ENCODE data around the gene THRB.

The THRB gene

DNA sequence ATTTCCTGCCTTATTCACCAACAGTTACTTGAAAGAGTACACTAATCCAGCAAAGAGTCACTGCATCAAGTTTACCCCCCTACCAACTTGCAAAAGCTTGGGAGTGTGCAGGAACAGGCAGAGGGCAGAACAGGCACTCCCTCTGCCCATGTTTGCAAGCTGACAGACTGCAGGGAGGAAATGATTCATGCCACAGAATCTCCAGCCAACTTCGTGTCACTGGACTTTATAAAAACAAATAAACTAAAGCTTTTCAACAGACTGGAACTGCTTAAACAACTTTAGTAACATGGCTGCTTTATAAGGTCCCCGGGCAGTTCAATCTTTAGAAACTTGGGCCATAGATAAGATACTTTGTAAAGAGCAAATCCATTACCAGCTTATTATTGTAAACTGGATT is 129.5 kb downstream of the THRB start:
- no peak overlapping the region for H3K27ac ChIP-seq (ENCODE audit: extremely low read depth, low read depth, low read length)
- CTCF ChIA-PET, result interaction anchor here (0.6 kb wide), 2 partner anchors 123 to 1405 kb away, joined by 4 read pairs; no protein-coding TSS in a partner anchor
- POLR2A ChIA-PET, result no interaction called here
- no peak for TF ChIP-seq HOXD13 (CRISPR knock-in tag; IDR thresholded peaks at IDR 0.05; ENCODE audit: borderline replicate concordance)
- TF ChIP-seq, protein P1, sequence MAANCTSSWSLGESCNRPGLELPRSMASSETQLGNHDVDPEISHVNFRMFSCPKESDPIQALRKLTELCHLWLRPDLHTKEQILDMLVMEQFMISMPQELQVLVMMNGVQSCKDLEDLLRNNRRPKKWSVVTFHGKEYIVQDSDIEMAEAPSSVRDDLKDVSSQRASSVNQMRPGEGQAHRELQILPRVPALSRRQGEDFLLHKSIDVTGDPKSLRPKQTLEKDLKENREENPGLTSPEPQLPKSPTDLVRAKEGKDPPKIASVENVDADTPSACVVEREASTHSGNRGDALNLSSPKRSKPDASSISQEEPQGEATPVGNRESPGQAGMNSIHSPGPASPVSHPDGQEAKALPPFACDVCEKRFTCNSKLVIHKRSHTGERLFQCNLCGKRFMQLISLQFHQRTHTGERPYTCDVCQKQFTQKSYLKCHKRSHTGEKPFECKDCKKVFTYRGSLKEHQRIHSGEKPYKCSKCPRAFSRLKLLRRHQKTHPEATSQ (tag by site-specific recombination; IDR thresholded peaks at IDR 0.05), result 0 out of 2 replicates have a peak, but pooled peaks have one; percentile 17
- TF ChIP-seq BCL11A (tag by site-specific recombination; IDR thresholded peaks at IDR 0.05; ENCODE audit: low read depth), result 0 out of 2 replicates have a peak, but pooled peaks have one; percentile 52
- no peak for TF ChIP-seq ZNF416 (tag by site-specific recombination; IDR thresholded peaks at IDR 0.05)
- peak; percentile 90 for TF ChIP-seq ZNF561 (tag by site-specific recombination; IDR thresholded peaks at IDR 0.05; ENCODE audit: borderline replicate concordance)
- TF ChIP-seq ZNF596 (tag by site-specific recombination; IDR thresholded peaks at IDR 0.05), result peak; percentile 52; the same call in 1 of the 2 replicates
- TF ChIP-seq ZNF521 (tag by site-specific recombination; IDR thresholded peaks at IDR 0.05), result no peak
- TF ChIP-seq, protein P2, sequence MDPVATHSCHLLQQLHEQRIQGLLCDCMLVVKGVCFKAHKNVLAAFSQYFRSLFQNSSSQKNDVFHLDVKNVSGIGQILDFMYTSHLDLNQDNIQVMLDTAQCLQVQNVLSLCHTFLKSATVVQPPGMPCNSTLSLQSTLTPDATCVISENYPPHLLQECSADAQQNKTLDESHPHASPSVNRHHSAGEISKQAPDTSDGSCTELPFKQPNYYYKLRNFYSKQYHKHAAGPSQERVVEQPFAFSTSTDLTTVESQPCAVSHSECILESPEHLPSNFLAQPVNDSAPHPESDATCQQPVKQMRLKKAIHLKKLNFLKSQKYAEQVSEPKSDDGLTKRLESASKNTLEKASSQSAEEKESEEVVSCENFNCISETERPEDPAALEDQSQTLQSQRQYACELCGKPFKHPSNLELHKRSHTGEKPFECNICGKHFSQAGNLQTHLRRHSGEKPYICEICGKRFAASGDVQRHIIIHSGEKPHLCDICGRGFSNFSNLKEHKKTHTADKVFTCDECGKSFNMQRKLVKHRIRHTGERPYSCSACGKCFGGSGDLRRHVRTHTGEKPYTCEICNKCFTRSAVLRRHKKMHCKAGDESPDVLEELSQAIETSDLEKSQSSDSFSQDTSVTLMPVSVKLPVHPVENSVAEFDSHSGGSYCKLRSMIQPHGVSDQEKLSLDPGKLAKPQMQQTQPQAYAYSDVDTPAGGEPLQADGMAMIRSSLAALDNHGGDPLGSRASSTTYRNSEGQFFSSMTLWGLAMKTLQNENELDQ (tag by site-specific recombination; IDR thresholded peaks at IDR 0.05; ENCODE audit: low read depth), result no peak
- peak; percentile 44; the same call in 1 of the 2 replicates for TF ChIP-seq ZNF335 (tag by site-specific recombination; conservative IDR thresholded peaks at IDR 0.05)
- TF ChIP-seq MEIS1 (CRISPR knock-in tag; IDR thresholded peaks at IDR 0.05; ENCODE audit: borderline replicate concordance), result no peak
- TF ChIP-seq ZNF214 (tag by site-specific recombination; IDR thresholded peaks at IDR 0.05; ENCODE audit: borderline replicate concordance), result no peak
- TF ChIP-seq ZNF221 (tag by site-specific recombination; IDR thresholded peaks at IDR 0.05; ENCODE audit: borderline replicate concordance), result no peak
- peak; percentile 56; the same call in 1 of the 2 replicates for TF ChIP-seq YY1 (tag by site-specific recombination; IDR thresholded peaks at IDR 0.05)
- TF ChIP-seq, protein P3, sequence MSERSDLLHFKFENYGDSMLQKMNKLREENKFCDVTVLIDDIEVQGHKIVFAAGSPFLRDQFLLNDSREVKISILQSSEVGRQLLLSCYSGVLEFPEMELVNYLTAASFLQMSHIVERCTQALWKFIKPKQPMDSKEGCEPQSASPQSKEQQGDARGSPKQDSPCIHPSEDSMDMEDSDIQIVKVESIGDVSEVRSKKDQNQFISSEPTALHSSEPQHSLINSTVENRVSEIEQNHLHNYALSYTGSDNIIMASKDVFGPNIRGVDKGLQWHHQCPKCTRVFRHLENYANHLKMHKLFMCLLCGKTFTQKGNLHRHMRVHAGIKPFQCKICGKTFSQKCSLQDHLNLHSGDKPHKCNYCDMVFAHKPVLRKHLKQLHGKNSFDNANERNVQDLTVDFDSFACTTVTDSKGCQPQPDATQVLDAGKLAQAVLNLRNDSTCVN (tag by site-specific recombination; optimal IDR thresholded peaks at IDR 0.05), result no peak
- no peak for TF ChIP-seq ZNF112 (tag by site-specific recombination; IDR thresholded peaks at IDR 0.05)
- TF ChIP-seq, protein P4, sequence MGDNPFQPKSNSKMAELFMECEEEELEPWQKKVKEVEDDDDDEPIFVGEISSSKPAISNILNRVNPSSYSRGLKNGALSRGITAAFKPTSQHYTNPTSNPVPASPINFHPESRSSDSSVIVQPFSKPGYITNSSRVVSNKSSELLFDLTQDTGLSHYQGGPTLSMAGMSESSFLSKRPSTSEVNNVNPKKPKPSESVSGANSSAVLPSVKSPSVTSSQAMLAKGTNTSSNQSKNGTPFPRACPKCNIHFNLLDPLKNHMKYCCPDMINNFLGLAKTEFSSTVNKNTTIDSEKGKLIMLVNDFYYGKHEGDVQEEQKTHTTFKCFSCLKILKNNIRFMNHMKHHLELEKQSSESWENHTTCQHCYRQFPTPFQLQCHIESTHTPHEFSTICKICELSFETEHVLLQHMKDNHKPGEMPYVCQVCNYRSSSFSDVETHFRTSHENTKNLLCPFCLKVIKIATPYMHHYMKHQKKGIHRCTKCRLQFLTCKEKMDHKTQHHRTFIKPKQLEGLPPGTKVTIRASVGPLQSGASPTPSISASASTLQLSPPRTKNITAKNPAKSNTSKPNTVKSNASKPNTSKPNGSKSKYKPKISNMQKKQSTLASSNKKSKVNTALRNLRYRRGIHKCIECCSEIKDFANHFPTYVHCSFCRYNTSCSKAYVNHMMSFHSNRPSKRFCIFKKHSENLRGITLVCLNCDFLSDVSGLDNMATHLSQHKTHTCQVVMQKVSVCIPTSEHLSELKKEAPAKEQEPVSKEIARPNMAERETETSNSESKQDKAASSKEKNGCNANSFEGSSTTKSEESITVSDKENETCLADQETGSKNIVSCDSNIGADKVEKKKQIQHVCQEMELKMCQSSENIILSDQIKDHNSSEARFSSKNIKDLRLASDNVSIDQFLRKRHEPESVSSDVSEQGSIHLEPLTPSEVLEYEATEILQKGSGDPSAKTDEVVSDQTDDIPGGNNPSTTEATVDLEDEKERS (tag by site-specific recombination; IDR thresholded peaks at IDR 0.05), result no peak
- TF ChIP-seq, protein P5, sequence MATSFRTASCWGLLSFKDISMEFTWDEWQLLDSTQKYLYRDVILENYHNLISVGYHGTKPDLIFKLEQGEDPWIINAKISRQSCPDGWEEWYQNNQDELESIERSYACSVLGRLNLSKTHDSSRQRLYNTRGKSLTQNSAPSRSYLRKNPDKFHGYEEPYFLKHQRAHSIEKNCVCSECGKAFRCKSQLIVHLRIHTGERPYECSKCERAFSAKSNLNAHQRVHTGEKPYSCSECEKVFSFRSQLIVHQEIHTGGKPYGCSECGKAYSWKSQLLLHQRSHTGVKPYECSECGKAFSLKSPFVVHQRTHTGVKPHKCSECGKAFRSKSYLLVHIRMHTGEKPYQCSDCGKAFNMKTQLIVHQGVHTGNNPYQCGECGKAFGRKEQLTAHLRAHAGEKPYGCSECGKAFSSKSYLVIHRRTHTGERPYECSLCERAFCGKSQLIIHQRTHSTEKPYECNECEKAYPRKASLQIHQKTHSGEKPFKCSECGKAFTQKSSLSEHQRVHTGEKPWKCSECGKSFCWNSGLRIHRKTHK (tag by site-specific recombination; IDR thresholded peaks at IDR 0.05), result no peak
- TF ChIP-seq ZNF776 (tag by site-specific recombination; IDR thresholded peaks at IDR 0.05; ENCODE audit: borderline replicate concordance), result no peak
- no peak for TF ChIP-seq ZNF624 (tag by site-specific recombination; IDR thresholded peaks at IDR 0.05)
- TF ChIP-seq KLF10 (tag by site-specific recombination; IDR thresholded peaks at IDR 0.05), result peak; percentile 57
- no peak for TF ChIP-seq ZNF670 (tag by site-specific recombination; IDR thresholded peaks at IDR 0.05; ENCODE audit: low read depth)
- peak; percentile 83 for TF ChIP-seq ZNF629 (tag by site-specific recombination; IDR thresholded peaks at IDR 0.05)
- no peak for TF ChIP-seq ZNF19 (tag by site-specific recombination; IDR thresholded peaks at IDR 0.05; ENCODE audit: low read depth)
- no peak for TF ChIP-seq ZNF510 (tag by site-specific recombination; IDR thresholded peaks at IDR 0.05; ENCODE audit: insufficient replicate concordance)
- TF ChIP-seq ZNF354C (tag by site-specific recombination; IDR thresholded peaks at IDR 0.05; ENCODE audit: borderline replicate concordance, low read depth), result no peak
- no peak for TF ChIP-seq ZNF16 (tag by site-specific recombination; IDR thresholded peaks at IDR 0.05; ENCODE audit: low read depth)
- TF ChIP-seq ZNF394 (tag by site-specific recombination; IDR thresholded peaks at IDR 0.05; ENCODE audit: borderline replicate concordance), result no peak

More for the DNA sequence above, 129.5 kb downstream of the THRB start:
- H3K4me3 ChIP-seq (ENCODE audit: low read depth, low read length), result no peak overlapping the region
- H3K36me3 ChIP-seq (ENCODE audit: control insufficient read depth in 2 of 2, insufficient read depth in 1 of 2, low read length in 2 of 2), result no peaks in the 10 kb centered on the region
- H3K9me3 ChIP-seq (ENCODE audit: control insufficient read depth, insufficient read depth, low read depth, low read length), result no peaks in the 10 kb centered on the region
- H3K4me1 ChIP-seq (ENCODE audit: control insufficient read depth, insufficient read depth, low read length), result peaks cover 6% of the 10 kb centered on the region; the same call in 1 of the 2 replicates
